NCI-H2107 treated with DMSO at 0.1 percent for 48 hours (cell line): Measurements from ENCODE around the gene ITSN1.

Experiments used
- DNase-seq: peaks from one replicate; lab custom pipeline; 2025; ENCODE audit not compliant: unreplicated experiment; lab: John Stamatoyannopoulos, UW

Gene ITSN1

DNA sequence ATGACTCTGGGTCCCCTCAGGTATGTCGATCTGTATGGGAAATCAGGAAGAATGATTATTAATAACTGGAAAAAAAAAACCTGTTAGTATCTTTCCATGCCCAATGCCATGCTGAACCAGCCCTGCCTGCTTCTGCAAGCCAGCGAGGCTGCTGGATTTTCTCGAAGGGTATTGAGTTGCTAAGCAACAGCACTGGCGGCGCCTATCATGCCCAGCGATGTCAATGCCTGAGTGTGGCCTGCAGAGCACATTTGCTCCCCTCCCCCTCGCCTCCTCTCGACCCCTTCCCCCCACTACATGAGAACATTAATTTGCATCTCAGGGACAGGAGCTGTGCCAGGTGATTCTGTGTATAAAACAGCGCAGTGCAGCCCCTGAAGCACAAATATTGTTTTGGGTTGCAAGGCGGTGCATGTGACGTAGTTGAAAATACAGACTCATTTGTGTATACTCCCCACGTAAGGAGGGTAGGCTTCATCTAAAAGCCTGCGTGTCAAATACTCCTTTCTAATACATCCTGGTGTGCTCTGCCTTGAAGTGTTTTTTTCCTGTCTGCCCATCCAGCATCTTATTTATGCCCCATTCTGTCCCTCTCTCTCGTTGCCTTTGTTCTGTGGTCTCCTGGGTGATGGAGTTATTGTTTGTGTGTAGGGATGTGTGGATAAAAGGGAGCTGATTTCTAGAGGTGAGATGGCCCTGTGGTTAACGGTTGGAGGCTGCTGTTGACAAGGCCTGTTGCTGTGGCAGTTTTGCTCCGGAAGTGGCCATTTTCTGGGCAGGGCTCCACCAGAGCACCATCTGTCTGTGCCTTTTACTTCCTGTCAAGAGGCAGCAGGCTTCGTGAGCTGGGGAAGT is 306.0 kb downstream of the ITSN1 start:
- DNase-seq = peak; percentile 95

DNA sequence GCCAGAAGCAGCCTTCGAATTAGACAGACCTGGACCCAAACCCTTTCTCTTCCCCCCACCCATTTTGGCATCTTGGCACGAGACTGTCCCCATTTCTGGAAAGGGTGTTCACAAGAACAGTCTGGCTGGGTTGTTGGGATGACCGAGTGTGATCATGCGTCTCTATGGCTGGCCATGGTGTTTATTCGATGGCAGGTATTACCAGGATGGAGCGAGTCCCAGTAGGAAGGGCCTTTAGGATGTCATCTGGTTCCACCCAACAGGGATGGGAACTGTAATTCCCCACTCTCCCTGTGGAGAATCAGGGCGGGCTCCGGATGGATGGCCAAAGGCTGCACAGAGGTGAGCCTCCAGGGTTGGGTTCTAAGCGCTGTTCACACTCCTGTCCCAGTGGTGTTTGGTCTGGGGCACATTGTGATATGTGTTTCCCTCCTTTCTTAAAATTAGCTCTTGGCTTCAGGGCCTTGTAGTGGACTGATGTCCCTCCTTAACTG is 306.7 kb downstream of the ITSN1 start:
- DNase-seq = no peak
